ENCODE measurements around the gene SVOPL. TPM values are rescaled to one million over a fixed set of nuclear protein-coding genes. Genes with fewer than 3 reads are reported as not detected.

Gene SVOPL
- total and polyA plus RNA-seq, 2 experiments from 2014 or later, result 0.95 to 1.1 TPM

GRCh38 chr7:138613630-138614029, 87.5 kb downstream of the SVOPL start:
- TF ChIP-seq EZH2phosphoT487 (IDR thresholded peaks at IDR 0.05; ENCODE audit: low read depth, severe bottlenecking, unreplicated experiment) (no peak), EZH2 (IDR thresholded peaks at IDR 0.05; ENCODE audit: borderline replicate concordance) (no peak), CTCF (IDR thresholded peaks at IDR 0.05; ENCODE audit: poor library complexity) (no peak)
- no peaks in the 10 kb centered on the region for H3K36me3 ChIP-seq (replicated peaks; ENCODE audit: insufficient read depth, low read depth)
- H4K20me1 ChIP-seq (ENCODE audit: insufficient read depth, poor library complexity, severe bottlenecking), result no peaks in the 10 kb centered on the region
- H3K4me2 ChIP-seq, result no peak overlapping the region
- no peaks in the 10 kb centered on the region for H3K9me3 ChIP-seq (ENCODE audit: low read depth)
- no peak for DNase-seq (ENCODE audit: low spot score)
- no peaks in the 10 kb centered on the region for H3K79me2 ChIP-seq
- no peaks in the 10 kb centered on the region for H3K27me3 ChIP-seq
- no peak overlapping the region for H2AFZ ChIP-seq
- H3K4me3 ChIP-seq, result no peak overlapping the region
- peaks cover 7% of the 10 kb centered on the region for H3K4me1 ChIP-seq (ENCODE audit: insufficient read depth)
- no peaks in the 10 kb centered on the region for H3K9me2 ChIP-seq (replicated peaks; ENCODE audit: insufficient read depth)
- no peak overlapping the region for H3K27ac ChIP-seq
- 95% methylated on average over 2 of the region's 2 CpGs for WGBS (ENCODE audit: low lambda C conversion rate, missing lambda C conversion rate)

- Histone ChIP-seq H2AFZ (peak overlapping the region; percentile 11), H3K27me3 (no peaks in the 10 kb centered on the region), H3K79me2 (no peaks in the 10 kb centered on the region), H3K9me3 (ENCODE audit: low read depth) (no peaks in the 10 kb centered on the region), H3K4me2 (peak overlapping the region; percentile 27), H3K36me3 (replicated peaks; ENCODE audit: insufficient read depth, low read depth) (no peaks in the 10 kb centered on the region), H3K27ac (peak overlapping the region; percentile 84), H3K4me1 (ENCODE audit: insufficient read depth) (peaks cover 13% of the 10 kb centered on the region), H3K9me2 (replicated peaks; ENCODE audit: insufficient read depth) (no peaks in the 10 kb centered on the region), H4K20me1 (ENCODE audit: insufficient read depth, poor library complexity, severe bottlenecking) (no peaks in the 10 kb centered on the region), H3K4me3 (no peak overlapping the region)
- peak; percentile 60 for DNase-seq (ENCODE audit: low spot score)
- 61% methylated on average over 7 of the region's 7 CpGs for WGBS (ENCODE audit: low lambda C conversion rate, missing lambda C conversion rate)
- TF ChIP-seq EZH2 (IDR thresholded peaks at IDR 0.05; ENCODE audit: borderline replicate concordance) (no peak), EZH2phosphoT487 (IDR thresholded peaks at IDR 0.05; ENCODE audit: low read depth, severe bottlenecking, unreplicated experiment) (no peak), CTCF (IDR thresholded peaks at IDR 0.05; ENCODE audit: poor library complexity) (no peak)
Observed at GRCh38 chr7:138610671-138611170, 90.4 kb downstream of the SVOPL start.

DNA sequence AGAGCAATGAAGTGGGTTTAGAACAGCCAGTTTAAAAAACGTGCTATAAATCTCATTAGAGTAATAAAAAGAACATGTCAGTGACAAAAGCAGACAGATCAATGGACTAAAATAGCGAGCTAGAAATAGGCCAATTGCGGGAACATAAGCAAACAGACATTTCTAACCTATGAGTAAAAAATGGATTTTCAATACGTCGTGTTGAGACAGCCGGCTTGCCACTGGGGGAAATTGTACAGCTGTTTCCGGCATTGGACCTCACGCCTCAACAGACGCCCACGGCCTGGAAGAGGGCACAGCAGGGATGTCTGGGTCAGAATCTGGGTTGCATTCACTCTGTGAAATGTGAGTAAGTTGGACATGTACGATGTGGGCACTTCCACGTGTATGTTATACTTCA, 92.9 kb downstream of the SVOPL start:
- H3K36me3 ChIP-seq (replicated peaks; ENCODE audit: insufficient read depth, low read depth), result no peaks in the 10 kb centered on the region
- H3K4me1 ChIP-seq (ENCODE audit: insufficient read depth), result peaks cover 21% of the 10 kb centered on the region
- no peaks in the 10 kb centered on the region for H3K79me2 ChIP-seq
- 66% methylated on average over 12 of the region's 12 CpGs for WGBS (ENCODE audit: low lambda C conversion rate, missing lambda C conversion rate)
- H3K9me2 ChIP-seq (replicated peaks; ENCODE audit: insufficient read depth), result no peaks in the 10 kb centered on the region
- no peak overlapping the region for H3K4me3 ChIP-seq
- DNase-seq (ENCODE audit: low spot score), result no peak
- H3K27me3 ChIP-seq, result no peaks in the 10 kb centered on the region
- H3K4me2 ChIP-seq, result no peak overlapping the region
- no peaks in the 10 kb centered on the region for H4K20me1 ChIP-seq (ENCODE audit: insufficient read depth, poor library complexity, severe bottlenecking)
- no peaks in the 10 kb centered on the region for H3K9me3 ChIP-seq (ENCODE audit: low read depth)
- TF ChIP-seq CTCF (IDR thresholded peaks at IDR 0.05; ENCODE audit: poor library complexity) (no peak), EZH2phosphoT487 (IDR thresholded peaks at IDR 0.05; ENCODE audit: low read depth, severe bottlenecking, unreplicated experiment) (no peak)
- no peak overlapping the region for H3K27ac ChIP-seq
- H2AFZ ChIP-seq, result no peak overlapping the region

Measured in hepatocyte (in vitro differentiated cells).